B cell (primary cell): Measurements from ENCODE around the gene DLGAP4. TPM values are rescaled to one million over a fixed set of nuclear protein-coding genes. Genes with fewer than 3 reads are reported as not detected.

Experiments used
- ATAC-seq: fragments of 200-7000 bp; cut with Tn5 transposase; one replicate; pipeline ENCODE4 v1.10.0; 2021; ENCODE audit warnings: low read depth, mild to moderate bottlenecking, moderate number of reproducible peaks, moderate library complexity
- CTCF ChIA-PET: fragments of 350-600 bp; sonication (Branson Sonifier 250); formaldehyde crosslinking; loops from one replicate; lab custom pipeline; 2021; ENCODE audit warnings: antibody characterized with exemption, inconsistent platforms; lab: Charles Lee
- POLR2A ChIA-PET: fragments of 350-600 bp; sonication (Branson Sonifier 250); formaldehyde crosslinking; loops from one replicate; lab custom pipeline; 2021; ENCODE audit warnings: antibody characterized with exemption; lab: Charles Lee
- DNase-seq: peaks from one replicate; pipeline ENCODE4 v3.0.0; 2013
- H2AFZ ChIP-seq: 2 replicates; pipeline ENCODE4 v1.6.1; 2012; ENCODE audit warnings: mild to moderate bottlenecking, low read depth, low read length; ENCODE audit not compliant: insufficient read depth, poor library complexity, severe bottlenecking
- H3K27ac ChIP-seq, 2 donors: 1 replicate in 1 of 2; 2 replicates in 1 of 2; pipeline ENCODE4 v1.5.1; 2012 to 2013; ENCODE audit warnings: low read length in 2 of 2, mild to moderate bottlenecking in 2 of 2, moderate library complexity in 1 of 2
- H3K27me3 ChIP-seq, 4 experiments: fragments of 200-600 bp in 1 of 4; sonication (generic) in 1 of 4; replicated peaks in 1 of 4; 1 replicate in 2 of 4; 2 replicates in 2 of 4; pipeline versions ENCODE4 v1.6.1 to v1.7.0; 2013 to 2016; ENCODE audit warnings: low read length in 3 of 4, mild to moderate bottlenecking in 2 of 4, mixed read lengths in 1 of 4, moderate library complexity in 1 of 4; ENCODE audit not compliant: insufficient read depth in 4 of 4, control insufficient read depth in 3 of 4; ENCODE audit errors: control extremely low read depth in 1 of 4
- H3K36me3 ChIP-seq, 2 experiments: replicated peaks in 1 of 2; 1 replicate in 1 of 2; 2 replicates in 1 of 2; pipeline versions ENCODE4 v1.6.1 to v1.7.1; 2013; ENCODE audit warnings: low read length in 1 of 2; ENCODE audit not compliant: insufficient read depth in 2 of 2, control insufficient read depth in 1 of 2; ENCODE audit errors: control extremely low read depth in 1 of 2, extremely low read depth in 1 of 2
- H3K4me1 ChIP-seq, 2 donors: fragments of 200-600 bp in 1 of 2; sonication (generic) in 1 of 2; 1 replicate in 1 of 2; 2 replicates in 1 of 2; pipeline versions ENCODE4 v1.5.1 to v1.6.1; 2013 to 2017; ENCODE audit warnings: low read length in 2 of 2; ENCODE audit not compliant: control insufficient read depth in 2 of 2, insufficient read depth in 2 of 2
- H3K4me2 ChIP-seq: replicated peaks from 2 replicates; pipeline ENCODE3; 2012; ENCODE audit warnings: mild to moderate bottlenecking, low read depth, low read length; ENCODE audit not compliant: poor library complexity, severe bottlenecking
- H3K4me3 ChIP-seq, 5 experiments: fragments of 200-600 bp in 1 of 5; sonication (generic) in 1 of 5; 1 replicate in 3 of 5; 2 replicates in 2 of 5; pipeline versions ENCODE4 v1.5.1 to v1.7.0; 2011 to 2016; ENCODE audit warnings: low read length in 4 of 5, mild to moderate bottlenecking in 4 of 5, low read depth in 2 of 5, control low read depth in 1 of 5, moderate library complexity in 1 of 5; ENCODE audit not compliant: insufficient read depth in 1 of 5; ENCODE audit errors: control extremely low read depth in 1 of 5, extremely low read depth in 1 of 5
- H3K79me2 ChIP-seq: fragments of 200-600 bp; sonication (generic); one replicate; pipeline ENCODE4 v1.6.0; 2016; ENCODE audit warnings: low read length; ENCODE audit not compliant: control insufficient read depth, insufficient read depth
- H3K9ac ChIP-seq: fragments of 200-600 bp; sonication (generic); 2 replicates; pipeline ENCODE4 v1.6.1; 2017; ENCODE audit warnings: mild to moderate bottlenecking, low read length, moderate library complexity
- H3K9me3 ChIP-seq, 3 donors: one replicate each; pipeline versions ENCODE4 v1.6.1 to v1.7.1; 2013; ENCODE audit warnings: low read length in 2 of 3; ENCODE audit not compliant: control insufficient read depth in 2 of 3, insufficient read depth in 1 of 3; ENCODE audit errors: control extremely low read depth in 1 of 3
- H4K20me1 ChIP-seq: 2 replicates; pipeline ENCODE4 v1.6.0; 2012; ENCODE audit warnings: mild to moderate bottlenecking, low read length; ENCODE audit not compliant: insufficient read depth, control insufficient read depth, poor library complexity, severe bottlenecking
- H3K27ac Mint-ChIP-seq: one replicate; pipeline ENCODE4 v1.8.0; 2021; ENCODE audit warnings: mixed read lengths
- H3K27me3 Mint-ChIP-seq: one replicate; pipeline ENCODE4 v1.8.0; 2021; ENCODE audit warnings: mixed read lengths
- H3K4me1 Mint-ChIP-seq: one replicate; pipeline ENCODE4 v1.8.0; 2021; ENCODE audit warnings: mixed read lengths
- H3K4me3 Mint-ChIP-seq: one replicate; pipeline ENCODE4 v1.8.0; 2021; ENCODE audit warnings: mixed read lengths
- H3K9me3 Mint-ChIP-seq: one replicate; pipeline ENCODE4 v1.8.0; 2022; ENCODE audit warnings: mixed read lengths; ENCODE audit not compliant: insufficient read depth
- EZH2 ChIP-seq: IDR thresholded peaks from 2 replicates; pipeline ENCODE4 v1.6.1; 2012; ENCODE audit warnings: borderline replicate concordance, low read depth, mild to moderate bottlenecking, moderate library complexity, low read length; ENCODE audit not compliant: insufficient read depth, poor library complexity, severe bottlenecking
- WGBS: methylation state at CpG from one replicate; pipeline ENCODE4 v1.1.5; 2013; ENCODE audit warnings: missing lambda C conversion rate; ENCODE audit not compliant: insufficient coverage; 5-methylcytosine and 5-hydroxymethylcytosine counted together
- intact Hi-C: fragments of 100-400 bp; cut with micrococcal nuclease; formaldehyde crosslinking; loops from one replicate; pipeline ENCODE4 v1.10.0; 2022
- polyA plus RNA-seq: library from polyadenylated mRNA; depleted of rRNA; stranded (reverse); fragments of >200 nt; gene quantifications from 2 replicates; pipeline ENCODE4 v1.2.3, GENCODE V29; 2012
- total RNA-seq, 2 donors: library from RNA; stranded (reverse); fragments of 120-200 nt in 1 of 2; gene quantifications; 1 replicate in 1 of 2; 2 replicates in 1 of 2; pipeline versions ENCODE4 v1.2.3 to v1.2.4, GENCODE V29; 2013 to 2022
- TF ChIP-seq, protein P1 (sequence below): fragments of 200-600 bp; IDR thresholded peaks from one replicate; pipeline ENCODE4 v1.8.0; 2022; ENCODE audit warnings: antibody characterized with exemption, mild to moderate bottlenecking

The DLGAP4 gene
- total and polyA plus RNA-seq, 2 donors (not counting 1 experiment from before 2014, with no cell fraction given): 68.8 to 87.8 TPM

DNA sequence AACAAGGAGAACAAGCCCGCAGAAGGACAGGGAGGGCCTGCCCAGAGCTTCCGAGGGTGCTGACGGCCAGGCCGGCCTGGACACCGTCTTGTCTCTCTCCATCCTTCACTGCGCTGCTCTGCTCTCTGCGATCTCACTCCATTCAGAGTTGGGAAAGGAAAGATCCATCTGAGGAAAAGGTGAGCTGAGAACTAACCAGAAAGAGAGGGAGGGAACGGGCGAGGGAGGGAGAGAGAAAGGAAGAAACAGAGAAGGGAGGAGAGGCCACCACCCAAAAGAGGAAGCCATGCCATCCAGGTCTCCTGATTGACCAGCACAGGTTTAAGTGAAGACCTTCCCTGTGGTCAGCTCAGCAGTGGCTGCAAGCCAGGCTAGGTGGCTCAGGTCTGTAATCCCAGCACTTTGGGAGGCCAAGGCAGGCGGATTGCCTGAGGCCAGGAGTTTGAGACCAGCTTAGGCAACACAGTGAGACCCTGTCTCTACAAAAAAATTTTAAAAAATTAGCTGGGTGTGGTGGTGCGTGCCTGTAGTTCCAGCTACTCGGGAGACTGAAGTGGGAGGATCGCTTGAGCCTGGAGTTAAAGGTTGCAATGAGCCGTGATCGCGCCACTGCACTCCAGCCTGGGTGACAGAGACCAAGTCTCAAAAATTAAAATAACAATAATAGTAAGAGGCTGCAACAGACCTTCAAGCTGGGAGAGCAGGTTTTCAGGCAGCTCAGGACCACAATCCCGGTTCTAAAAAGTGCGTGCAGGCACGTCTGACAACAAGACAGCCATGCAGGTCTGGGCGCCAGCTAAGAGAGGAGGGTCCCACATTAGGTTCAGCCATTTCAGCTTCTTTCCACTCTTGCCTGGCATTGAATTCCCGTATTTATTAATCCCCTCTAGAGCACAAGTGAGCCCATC is 34.2 kb upstream of the DLGAP4 start:
- Mint-ChIP-seq H3K4me1 (no peaks in the 10 kb centered on the region), H3K27me3 (peaks cover 11% of the 10 kb centered on the region), H3K27ac (no peak overlapping the region), H3K4me3 (no peak overlapping the region), H3K9me3 (no peaks in the 10 kb centered on the region)
- Histone ChIP-seq H3K4me3 (no peak overlapping the region), H4K20me1 (no peaks in the 10 kb centered on the region), H3K27me3 (peaks cover 0 to 8% (median 0%) of the 10 kb centered on the region in 4 experiments), H3K9ac (no peak overlapping the region), H3K27ac (no peak overlapping the region), H3K4me2 (no peak overlapping the region), H3K9me3 (peaks cover 0 to 3% (median 0%) of the 10 kb centered on the region in 3 donors), H3K79me2 (no peaks in the 10 kb centered on the region), H3K36me3 (no peaks in the 10 kb centered on the region), H2AFZ (no peak overlapping the region), H3K4me1 (no peaks in the 10 kb centered on the region)
- ChIA-PET POLR2A (no interaction called here), CTCF (interaction anchor here (2.3 to 3.8 kb wide), 2 partner anchors 168 to 483 kb away, joined by 7 to 20 read pairs; no protein-coding TSS in a partner anchor)
- 92% methylated on average over 11 of the region's 21 CpGs for WGBS
- DNase-seq (no peak), ATAC-seq (no peak)
- no peak for TF ChIP-seq EZH2
- TF ChIP-seq, protein P1, sequence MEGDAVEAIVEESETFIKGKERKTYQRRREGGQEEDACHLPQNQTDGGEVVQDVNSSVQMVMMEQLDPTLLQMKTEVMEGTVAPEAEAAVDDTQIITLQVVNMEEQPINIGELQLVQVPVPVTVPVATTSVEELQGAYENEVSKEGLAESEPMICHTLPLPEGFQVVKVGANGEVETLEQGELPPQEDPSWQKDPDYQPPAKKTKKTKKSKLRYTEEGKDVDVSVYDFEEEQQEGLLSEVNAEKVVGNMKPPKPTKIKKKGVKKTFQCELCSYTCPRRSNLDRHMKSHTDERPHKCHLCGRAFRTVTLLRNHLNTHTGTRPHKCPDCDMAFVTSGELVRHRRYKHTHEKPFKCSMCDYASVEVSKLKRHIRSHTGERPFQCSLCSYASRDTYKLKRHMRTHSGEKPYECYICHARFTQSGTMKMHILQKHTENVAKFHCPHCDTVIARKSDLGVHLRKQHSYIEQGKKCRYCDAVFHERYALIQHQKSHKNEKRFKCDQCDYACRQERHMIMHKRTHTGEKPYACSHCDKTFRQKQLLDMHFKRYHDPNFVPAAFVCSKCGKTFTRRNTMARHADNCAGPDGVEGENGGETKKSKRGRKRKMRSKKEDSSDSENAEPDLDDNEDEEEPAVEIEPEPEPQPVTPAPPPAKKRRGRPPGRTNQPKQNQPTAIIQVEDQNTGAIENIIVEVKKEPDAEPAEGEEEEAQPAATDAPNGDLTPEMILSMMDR: no peak
- intact Hi-C loops: no loop called here
